Measurements from ENCODE around the gene STEAP1B. TPM values are rescaled to one million over a fixed set of nuclear protein-coding genes. Genes with fewer than 3 reads are reported as not detected.

The STEAP1B gene
- total RNA-seq, 1 experiment from 2014 or later, result 3.2 TPM

- no peak overlapping the region for H3K14ac ChIP-seq (ENCODE audit: insufficient read depth, low read length)
- no peak for DNase-seq
- WGBS (ENCODE audit: extremely low coverage, insufficient read length, low lambda C conversion rate), result no CpG with 5 or more reads among the region's 3 CpGs
- H3K9ac ChIP-seq (ENCODE audit: extremely low read depth, insufficient read length, low read length), result no peak overlapping the region
- no peak overlapping the region for H2BK15ac ChIP-seq (ENCODE audit: low read depth, low read length)
- no peak overlapping the region for H3K56ac ChIP-seq (ENCODE audit: insufficient read length, low read depth, low read length)
- no peak overlapping the region for H3K4me2 ChIP-seq (ENCODE audit: insufficient read depth, insufficient read length, low read length)
- H2BK120ac ChIP-seq (ENCODE audit: low read depth, low read length, poor library complexity, severe bottlenecking), result no peak overlapping the region
- H4K20me1 ChIP-seq (ENCODE audit: control insufficient read depth, insufficient read depth, insufficient read length), result no peaks in the 10 kb centered on the region
- no peaks in the 10 kb centered on the region for H3K79me1 ChIP-seq (ENCODE audit: insufficient read depth, low read depth, low read length, poor library complexity, severe bottlenecking)
- H2BK20ac ChIP-seq (ENCODE audit: low read depth, low read length, poor library complexity, severe bottlenecking), result no peak overlapping the region
- no peak overlapping the region for H2AFZ ChIP-seq (ENCODE audit: low read length)
- no peaks in the 10 kb centered on the region for H3K9me3 Mint-ChIP-seq
- no peak overlapping the region for H3K4ac ChIP-seq (ENCODE audit: low read depth, low read length)
- H3K4me3 Mint-ChIP-seq, result no peak overlapping the region
- no peaks in the 10 kb centered on the region for H3K36me3 Mint-ChIP-seq (ENCODE audit: insufficient read depth in 1 of 3, low read depth in 3 of 3)
- H2BK12ac ChIP-seq (ENCODE audit: insufficient read length, low read depth, low read length), result no peak overlapping the region
- H3K4me1 Mint-ChIP-seq, result peaks cover 4 to 5% of the 10 kb centered on the region in 2 experiments; a peak in 2 of 4 replicates
- no peak overlapping the region for H3K23ac ChIP-seq (ENCODE audit: insufficient read length, low read depth, low read length)
- H3K18ac ChIP-seq (ENCODE audit: insufficient read length, low read depth, low read length), result no peak overlapping the region
- no peak overlapping the region for H2AK5ac ChIP-seq (ENCODE audit: insufficient read length, low read length)
- TF ChIP-seq, protein P1, sequence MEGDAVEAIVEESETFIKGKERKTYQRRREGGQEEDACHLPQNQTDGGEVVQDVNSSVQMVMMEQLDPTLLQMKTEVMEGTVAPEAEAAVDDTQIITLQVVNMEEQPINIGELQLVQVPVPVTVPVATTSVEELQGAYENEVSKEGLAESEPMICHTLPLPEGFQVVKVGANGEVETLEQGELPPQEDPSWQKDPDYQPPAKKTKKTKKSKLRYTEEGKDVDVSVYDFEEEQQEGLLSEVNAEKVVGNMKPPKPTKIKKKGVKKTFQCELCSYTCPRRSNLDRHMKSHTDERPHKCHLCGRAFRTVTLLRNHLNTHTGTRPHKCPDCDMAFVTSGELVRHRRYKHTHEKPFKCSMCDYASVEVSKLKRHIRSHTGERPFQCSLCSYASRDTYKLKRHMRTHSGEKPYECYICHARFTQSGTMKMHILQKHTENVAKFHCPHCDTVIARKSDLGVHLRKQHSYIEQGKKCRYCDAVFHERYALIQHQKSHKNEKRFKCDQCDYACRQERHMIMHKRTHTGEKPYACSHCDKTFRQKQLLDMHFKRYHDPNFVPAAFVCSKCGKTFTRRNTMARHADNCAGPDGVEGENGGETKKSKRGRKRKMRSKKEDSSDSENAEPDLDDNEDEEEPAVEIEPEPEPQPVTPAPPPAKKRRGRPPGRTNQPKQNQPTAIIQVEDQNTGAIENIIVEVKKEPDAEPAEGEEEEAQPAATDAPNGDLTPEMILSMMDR (conservative IDR thresholded peaks at IDR 0.05), result no peak
- no peaks in the 10 kb centered on the region for H3K27me3 ChIP-seq (ENCODE audit: insufficient read depth, low read length)
- H2BK5ac ChIP-seq (ENCODE audit: insufficient read length, low read length), result no peak overlapping the region
- no peaks in the 10 kb centered on the region for H3K79me2 ChIP-seq (ENCODE audit: insufficient read depth, low read length)
- H3K9me3 ChIP-seq (ENCODE audit: control insufficient read depth, low read depth, low read length), result no peaks in the 10 kb centered on the region
- H3K27me3 Mint-ChIP-seq (ENCODE audit: low read depth), result no peaks in the 10 kb centered on the region
- H4K8ac ChIP-seq (replicated peaks; ENCODE audit: insufficient read length, low read depth, low read length), result no peak overlapping the region
- no peak overlapping the region for H3K27ac ChIP-seq (ENCODE audit: insufficient read length, low read depth, low read length)
- H3K4me1 ChIP-seq (ENCODE audit: insufficient read depth, low read length), result no peaks in the 10 kb centered on the region
- no peak overlapping the region for H4K5ac ChIP-seq (ENCODE audit: insufficient read length, low read depth, low read length)
- H3T11ph ChIP-seq (ENCODE audit: low read length), result no peak overlapping the region
- no peak overlapping the region for H4K91ac ChIP-seq (ENCODE audit: insufficient read length, low read depth, low read length)
- no peak overlapping the region for H3K27ac Mint-ChIP-seq
- no peaks in the 10 kb centered on the region for H3K23me2 ChIP-seq (ENCODE audit: insufficient read length, low read depth, low read length, poor library complexity, severe bottlenecking)
Observed at GRCh38 chr7:22404421-22405023, 95.5 kb downstream of the STEAP1B start.
